ENCODE results near the gene ABCF3. TPM values are rescaled to one million over a fixed set of nuclear protein-coding genes. Genes with fewer than 3 reads are reported as not detected.
A peak's percentile ranks its signal among the peaks of the same experiment; 100 is the strongest.

Gene ABCF3
- total RNA-seq, 1 experiment from 2014 or later = 63.6 TPM

DNA sequence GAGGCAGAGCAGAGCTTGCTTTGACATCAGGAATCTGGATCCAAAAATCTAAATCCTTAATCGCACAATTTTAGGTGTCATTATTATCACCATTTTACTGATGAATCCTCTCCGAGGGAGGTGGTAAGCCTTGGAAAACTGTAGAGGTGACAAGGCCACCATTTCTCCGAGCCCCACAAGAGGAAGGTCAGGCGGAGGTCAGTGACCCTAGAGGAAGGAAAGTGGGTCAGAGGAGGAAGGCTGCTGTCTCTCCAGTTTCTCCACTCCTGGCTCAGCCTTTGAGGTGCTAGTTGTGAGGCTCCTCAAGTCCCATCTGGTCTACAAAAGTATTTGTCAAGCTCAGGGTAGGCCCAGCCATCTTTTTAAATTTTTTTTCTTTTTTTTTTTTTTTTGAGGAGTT is 27.6 kb upstream of the ABCF3 start:
- POLR2A ChIA-PET = no interaction called here
- peak overlapping the region; percentile 89 for H3K27ac Mint-ChIP-seq

More for the DNA sequence above, 27.6 kb upstream of the ABCF3 start:
- no peak overlapping the region for H3K4me3 Mint-ChIP-seq
- H3K36me3 Mint-ChIP-seq = 0 out of 2 replicates have a peak, but pooled peaks cover 3% of the 10 kb centered on the region
- CTCF ChIA-PET = interaction anchor here (0.7 to 1.7 kb wide), 3 partner anchors 58 to 263 kb away, joined by 3 to 4 read pairs (median 3); no protein-coding TSS in a partner anchor
- TF ChIP-seq, protein P1, sequence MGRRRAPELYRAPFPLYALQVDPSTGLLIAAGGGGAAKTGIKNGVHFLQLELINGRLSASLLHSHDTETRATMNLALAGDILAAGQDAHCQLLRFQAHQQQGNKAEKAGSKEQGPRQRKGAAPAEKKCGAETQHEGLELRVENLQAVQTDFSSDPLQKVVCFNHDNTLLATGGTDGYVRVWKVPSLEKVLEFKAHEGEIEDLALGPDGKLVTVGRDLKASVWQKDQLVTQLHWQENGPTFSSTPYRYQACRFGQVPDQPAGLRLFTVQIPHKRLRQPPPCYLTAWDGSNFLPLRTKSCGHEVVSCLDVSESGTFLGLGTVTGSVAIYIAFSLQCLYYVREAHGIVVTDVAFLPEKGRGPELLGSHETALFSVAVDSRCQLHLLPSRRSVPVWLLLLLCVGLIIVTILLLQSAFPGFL (CRISPR knock-in tag; IDR thresholded peaks at IDR 0.05; ENCODE audit: borderline replicate concordance) = no peak
- TF ChIP-seq ZBTB21 (CRISPR knock-in tag; IDR thresholded peaks at IDR 0.05; ENCODE audit: borderline replicate concordance) = no peak
- TF ChIP-seq, protein P2, sequence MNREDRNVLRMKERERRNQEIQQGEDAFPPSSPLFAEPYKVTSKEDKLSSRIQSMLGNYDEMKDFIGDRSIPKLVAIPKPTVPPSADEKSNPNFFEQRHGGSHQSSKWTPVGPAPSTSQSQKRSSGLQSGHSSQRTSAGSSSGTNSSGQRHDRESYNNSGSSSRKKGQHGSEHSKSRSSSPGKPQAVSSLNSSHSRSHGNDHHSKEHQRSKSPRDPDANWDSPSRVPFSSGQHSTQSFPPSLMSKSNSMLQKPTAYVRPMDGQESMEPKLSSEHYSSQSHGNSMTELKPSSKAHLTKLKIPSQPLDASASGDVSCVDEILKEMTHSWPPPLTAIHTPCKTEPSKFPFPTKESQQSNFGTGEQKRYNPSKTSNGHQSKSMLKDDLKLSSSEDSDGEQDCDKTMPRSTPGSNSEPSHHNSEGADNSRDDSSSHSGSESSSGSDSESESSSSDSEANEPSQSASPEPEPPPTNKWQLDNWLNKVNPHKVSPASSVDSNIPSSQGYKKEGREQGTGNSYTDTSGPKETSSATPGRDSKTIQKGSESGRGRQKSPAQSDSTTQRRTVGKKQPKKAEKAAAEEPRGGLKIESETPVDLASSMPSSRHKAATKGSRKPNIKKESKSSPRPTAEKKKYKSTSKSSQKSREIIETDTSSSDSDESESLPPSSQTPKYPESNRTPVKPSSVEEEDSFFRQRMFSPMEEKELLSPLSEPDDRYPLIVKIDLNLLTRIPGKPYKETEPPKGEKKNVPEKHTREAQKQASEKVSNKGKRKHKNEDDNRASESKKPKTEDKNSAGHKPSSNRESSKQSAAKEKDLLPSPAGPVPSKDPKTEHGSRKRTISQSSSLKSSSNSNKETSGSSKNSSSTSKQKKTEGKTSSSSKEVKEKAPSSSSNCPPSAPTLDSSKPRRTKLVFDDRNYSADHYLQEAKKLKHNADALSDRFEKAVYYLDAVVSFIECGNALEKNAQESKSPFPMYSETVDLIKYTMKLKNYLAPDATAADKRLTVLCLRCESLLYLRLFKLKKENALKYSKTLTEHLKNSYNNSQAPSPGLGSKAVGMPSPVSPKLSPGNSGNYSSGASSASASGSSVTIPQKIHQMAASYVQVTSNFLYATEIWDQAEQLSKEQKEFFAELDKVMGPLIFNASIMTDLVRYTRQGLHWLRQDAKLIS (CRISPR knock-in tag; IDR thresholded peaks at IDR 0.05; ENCODE audit: borderline replicate concordance) = no peak
- no peak for TF ChIP-seq GRHL2 (CRISPR knock-in tag; IDR thresholded peaks at IDR 0.05; ENCODE audit: insufficient replicate concordance, severe bottlenecking)
- TF ChIP-seq TCF7 (CRISPR knock-in tag; IDR thresholded peaks at IDR 0.05; ENCODE audit: low read depth) = no peak
- TF ChIP-seq, protein P3, sequence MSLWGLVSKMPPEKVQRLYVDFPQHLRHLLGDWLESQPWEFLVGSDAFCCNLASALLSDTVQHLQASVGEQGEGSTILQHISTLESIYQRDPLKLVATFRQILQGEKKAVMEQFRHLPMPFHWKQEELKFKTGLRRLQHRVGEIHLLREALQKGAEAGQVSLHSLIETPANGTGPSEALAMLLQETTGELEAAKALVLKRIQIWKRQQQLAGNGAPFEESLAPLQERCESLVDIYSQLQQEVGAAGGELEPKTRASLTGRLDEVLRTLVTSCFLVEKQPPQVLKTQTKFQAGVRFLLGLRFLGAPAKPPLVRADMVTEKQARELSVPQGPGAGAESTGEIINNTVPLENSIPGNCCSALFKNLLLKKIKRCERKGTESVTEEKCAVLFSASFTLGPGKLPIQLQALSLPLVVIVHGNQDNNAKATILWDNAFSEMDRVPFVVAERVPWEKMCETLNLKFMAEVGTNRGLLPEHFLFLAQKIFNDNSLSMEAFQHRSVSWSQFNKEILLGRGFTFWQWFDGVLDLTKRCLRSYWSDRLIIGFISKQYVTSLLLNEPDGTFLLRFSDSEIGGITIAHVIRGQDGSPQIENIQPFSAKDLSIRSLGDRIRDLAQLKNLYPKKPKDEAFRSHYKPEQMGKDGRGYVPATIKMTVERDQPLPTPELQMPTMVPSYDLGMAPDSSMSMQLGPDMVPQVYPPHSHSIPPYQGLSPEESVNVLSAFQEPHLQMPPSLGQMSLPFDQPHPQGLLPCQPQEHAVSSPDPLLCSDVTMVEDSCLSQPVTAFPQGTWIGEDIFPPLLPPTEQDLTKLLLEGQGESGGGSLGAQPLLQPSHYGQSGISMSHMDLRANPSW (CRISPR knock-in tag; conservative IDR thresholded peaks at IDR 0.05; ENCODE audit: low read depth) = no peak
- no peak for TF ChIP-seq NR3C1 (CRISPR knock-in tag; conservative IDR thresholded peaks at IDR 0.05; ENCODE audit: low read depth)
- TF ChIP-seq, protein P4, sequence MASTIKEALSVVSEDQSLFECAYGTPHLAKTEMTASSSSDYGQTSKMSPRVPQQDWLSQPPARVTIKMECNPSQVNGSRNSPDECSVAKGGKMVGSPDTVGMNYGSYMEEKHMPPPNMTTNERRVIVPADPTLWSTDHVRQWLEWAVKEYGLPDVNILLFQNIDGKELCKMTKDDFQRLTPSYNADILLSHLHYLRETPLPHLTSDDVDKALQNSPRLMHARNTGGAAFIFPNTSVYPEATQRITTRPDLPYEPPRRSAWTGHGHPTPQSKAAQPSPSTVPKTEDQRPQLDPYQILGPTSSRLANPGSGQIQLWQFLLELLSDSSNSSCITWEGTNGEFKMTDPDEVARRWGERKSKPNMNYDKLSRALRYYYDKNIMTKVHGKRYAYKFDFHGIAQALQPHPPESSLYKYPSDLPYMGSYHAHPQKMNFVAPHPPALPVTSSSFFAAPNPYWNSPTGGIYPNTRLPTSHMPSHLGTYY (CRISPR knock-in tag; IDR thresholded peaks at IDR 0.05) = no peak
- no peak for TF ChIP-seq OVOL2 (CRISPR knock-in tag; IDR thresholded peaks at IDR 0.05; ENCODE audit: borderline replicate concordance)
- no peak for TF ChIP-seq TEAD1 (CRISPR knock-in tag; IDR thresholded peaks at IDR 0.05)
- no peak for TF ChIP-seq ESRRA (CRISPR knock-in tag; IDR thresholded peaks at IDR 0.05; ENCODE audit: borderline replicate concordance)
- no peak for TF ChIP-seq SMAD4 (CRISPR knock-in tag; IDR thresholded peaks at IDR 0.05)
- TF ChIP-seq, protein P5, sequence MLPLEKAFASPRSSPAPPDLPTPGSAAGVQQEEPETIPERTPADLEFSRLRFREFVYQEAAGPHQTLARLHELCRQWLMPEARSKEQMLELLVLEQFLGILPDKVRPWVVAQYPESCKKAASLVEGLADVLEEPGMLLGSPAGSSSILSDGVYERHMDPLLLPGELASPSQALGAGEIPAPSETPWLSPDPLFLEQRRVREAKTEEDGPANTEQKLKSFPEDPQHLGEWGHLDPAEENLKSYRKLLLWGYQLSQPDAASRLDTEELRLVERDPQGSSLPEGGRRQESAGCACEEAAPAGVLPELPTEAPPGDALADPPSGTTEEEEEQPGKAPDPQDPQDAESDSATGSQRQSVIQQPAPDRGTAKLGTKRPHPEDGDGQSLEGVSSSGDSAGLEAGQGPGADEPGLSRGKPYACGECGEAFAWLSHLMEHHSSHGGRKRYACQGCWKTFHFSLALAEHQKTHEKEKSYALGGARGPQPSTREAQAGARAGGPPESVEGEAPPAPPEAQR (CRISPR knock-in tag; IDR thresholded peaks at IDR 0.05) = no peak
- no peak for TF ChIP-seq ZNF317 (CRISPR knock-in tag; IDR thresholded peaks at IDR 0.05; ENCODE audit: borderline replicate concordance, low read depth)
- TF ChIP-seq, protein P6, sequence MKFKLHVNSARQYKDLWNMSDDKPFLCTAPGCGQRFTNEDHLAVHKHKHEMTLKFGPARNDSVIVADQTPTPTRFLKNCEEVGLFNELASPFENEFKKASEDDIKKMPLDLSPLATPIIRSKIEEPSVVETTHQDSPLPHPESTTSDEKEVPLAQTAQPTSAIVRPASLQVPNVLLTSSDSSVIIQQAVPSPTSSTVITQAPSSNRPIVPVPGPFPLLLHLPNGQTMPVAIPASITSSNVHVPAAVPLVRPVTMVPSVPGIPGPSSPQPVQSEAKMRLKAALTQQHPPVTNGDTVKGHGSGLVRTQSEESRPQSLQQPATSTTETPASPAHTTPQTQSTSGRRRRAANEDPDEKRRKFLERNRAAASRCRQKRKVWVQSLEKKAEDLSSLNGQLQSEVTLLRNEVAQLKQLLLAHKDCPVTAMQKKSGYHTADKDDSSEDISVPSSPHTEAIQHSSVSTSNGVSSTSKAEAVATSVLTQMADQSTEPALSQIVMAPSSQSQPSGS (CRISPR knock-in tag; IDR thresholded peaks at IDR 0.05; ENCODE audit: borderline replicate concordance, low read depth) = no peak
- TF ChIP-seq PRRX2 (CRISPR knock-in tag; IDR thresholded peaks at IDR 0.05) = no peak
- TF ChIP-seq, protein P7, sequence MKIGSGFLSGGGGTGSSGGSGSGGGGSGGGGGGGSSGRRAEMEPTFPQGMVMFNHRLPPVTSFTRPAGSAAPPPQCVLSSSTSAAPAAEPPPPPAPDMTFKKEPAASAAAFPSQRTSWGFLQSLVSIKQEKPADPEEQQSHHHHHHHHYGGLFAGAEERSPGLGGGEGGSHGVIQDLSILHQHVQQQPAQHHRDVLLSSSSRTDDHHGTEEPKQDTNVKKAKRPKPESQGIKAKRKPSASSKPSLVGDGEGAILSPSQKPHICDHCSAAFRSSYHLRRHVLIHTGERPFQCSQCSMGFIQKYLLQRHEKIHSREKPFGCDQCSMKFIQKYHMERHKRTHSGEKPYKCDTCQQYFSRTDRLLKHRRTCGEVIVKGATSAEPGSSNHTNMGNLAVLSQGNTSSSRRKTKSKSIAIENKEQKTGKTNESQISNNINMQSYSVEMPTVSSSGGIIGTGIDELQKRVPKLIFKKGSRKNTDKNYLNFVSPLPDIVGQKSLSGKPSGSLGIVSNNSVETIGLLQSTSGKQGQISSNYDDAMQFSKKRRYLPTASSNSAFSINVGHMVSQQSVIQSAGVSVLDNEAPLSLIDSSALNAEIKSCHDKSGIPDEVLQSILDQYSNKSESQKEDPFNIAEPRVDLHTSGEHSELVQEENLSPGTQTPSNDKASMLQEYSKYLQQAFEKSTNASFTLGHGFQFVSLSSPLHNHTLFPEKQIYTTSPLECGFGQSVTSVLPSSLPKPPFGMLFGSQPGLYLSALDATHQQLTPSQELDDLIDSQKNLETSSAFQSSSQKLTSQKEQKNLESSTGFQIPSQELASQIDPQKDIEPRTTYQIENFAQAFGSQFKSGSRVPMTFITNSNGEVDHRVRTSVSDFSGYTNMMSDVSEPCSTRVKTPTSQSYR (CRISPR knock-in tag; IDR thresholded peaks at IDR 0.05) = no peak
- no peak for TF ChIP-seq CREM (CRISPR knock-in tag; IDR thresholded peaks at IDR 0.05)
- no peak for TF ChIP-seq CREB1 (CRISPR knock-in tag; IDR thresholded peaks at IDR 0.05)
- H3K9me3 Mint-ChIP-seq = no peaks in the 10 kb centered on the region
- H3K27me3 Mint-ChIP-seq (ENCODE audit: low read depth) = no peaks in the 10 kb centered on the region
- ATAC-seq (no peak), DNase-seq (ENCODE audit: low spot score) (no peak)
- peaks cover 18% of the 10 kb centered on the region for H3K4me1 Mint-ChIP-seq

All from WTC11 (cell line).